IPS-NIHi11 (cell line): ENCODE measurements around the gene SYCP2.
A peak's percentile ranks its signal among the peaks of the same experiment; 100 is the strongest.

Source experiments
- DNase-seq: peaks from one replicate; pipeline ENCODE4 v3.0.0; 2012; ENCODE audit warnings: mixed read lengths, low spot score

SYCP2 gene

GRCh38 chr20:59945175-59945574 is 11.7 kb upstream of the SYCP2 start:
- no peak for DNase-seq

- no peak for DNase-seq
Observed at GRCh38 chr20:59944726-59945125, 11.3 kb upstream of the SYCP2 start.

DNA sequence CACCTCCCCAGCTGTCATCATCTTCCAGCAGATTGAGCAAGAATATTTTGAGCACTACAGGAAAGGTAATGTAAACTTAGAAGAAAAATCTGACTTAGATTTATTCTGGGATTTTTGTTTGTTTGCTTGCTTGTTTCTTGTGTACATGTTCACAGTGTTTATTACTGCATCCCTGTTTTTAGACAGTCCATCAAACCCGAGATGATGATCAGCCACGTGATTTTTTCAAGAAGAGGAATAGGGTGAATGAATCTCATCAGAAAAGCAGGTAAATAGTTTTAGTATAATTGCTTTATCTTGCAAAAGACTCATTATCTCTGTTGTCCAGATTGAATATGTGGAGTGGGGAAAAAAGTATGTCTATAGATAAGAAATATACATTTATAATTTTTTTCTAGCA is 8.8 kb upstream of the SYCP2 start:
- no peak for DNase-seq

- DNase-seq = no peak
Observed at GRCh38 chr20:59940956-59941294, 7.5 kb upstream of the SYCP2 start.

GRCh38 chr20:59940129-59940955 is 6.9 kb upstream of the SYCP2 start, which contains the start of the genes FAM217B and PPP1R3D:
TSS of gene FAM217B (plus strand) at chr20:59940389. CDS start at chr20:59943944, 3,555 bp downstream.
TSS of gene PPP1R3D (minus strand) at chr20:59940305. CDS start at chr20:59939931, 374 bp downstream.
- DNase-seq = peak; percentile 96

DNA sequence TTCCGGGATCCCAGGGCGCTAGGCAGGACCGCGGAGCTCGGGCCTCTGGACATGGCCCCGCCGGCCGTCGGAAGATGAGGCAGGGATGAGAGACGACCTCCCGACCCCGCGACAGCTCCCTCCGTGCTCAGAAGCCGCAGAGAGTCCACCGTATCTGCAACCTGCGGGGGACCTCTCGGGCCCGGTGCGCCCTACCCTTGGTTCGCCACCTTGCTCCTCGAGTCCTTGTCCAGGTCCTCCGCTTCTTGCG is 6.4 kb upstream of the SYCP2 start:
- DNase-seq = no peak

DNA sequence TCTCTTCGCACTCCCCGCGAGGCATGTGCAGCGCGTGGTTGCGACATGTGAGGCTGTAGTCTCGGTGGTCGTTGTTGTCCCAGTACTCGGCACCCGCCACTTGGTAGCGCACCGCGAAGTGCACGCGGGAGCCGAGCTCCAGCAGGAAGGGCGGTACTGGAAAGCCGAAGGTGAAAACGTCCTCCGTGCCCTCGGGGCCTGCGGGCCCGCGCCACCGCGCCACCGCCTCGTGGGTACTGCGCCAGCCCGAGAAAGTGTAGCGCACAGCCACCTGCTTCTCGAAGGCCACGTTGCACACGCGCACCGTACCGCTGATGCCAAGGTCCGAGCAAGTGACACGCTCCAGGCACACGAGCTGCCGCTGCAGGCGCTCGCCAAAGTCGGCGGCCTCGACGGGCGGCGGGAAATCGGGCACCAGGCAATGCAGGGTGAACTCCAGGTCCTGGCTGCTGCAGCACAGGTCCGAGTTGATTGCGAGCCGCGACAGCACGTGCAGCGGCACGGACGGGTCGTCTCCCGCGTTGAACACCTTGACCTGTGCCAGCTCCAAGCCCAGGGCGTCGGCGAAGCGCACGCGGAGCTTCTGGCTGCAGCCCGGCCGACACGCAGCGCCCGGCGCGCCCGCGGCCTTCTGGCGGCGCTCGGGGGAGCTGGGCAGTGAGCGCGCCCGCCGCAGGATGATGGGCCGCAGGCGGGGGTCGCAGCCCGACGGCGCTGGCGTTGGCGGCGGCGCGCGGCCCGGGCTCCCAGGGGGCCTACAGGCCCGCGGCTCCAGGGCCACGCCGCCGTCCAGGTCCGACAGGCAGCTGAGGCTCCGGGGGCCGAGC is 5.8 kb upstream of the SYCP2 start:
- DNase-seq = peak; percentile 40

DNA sequence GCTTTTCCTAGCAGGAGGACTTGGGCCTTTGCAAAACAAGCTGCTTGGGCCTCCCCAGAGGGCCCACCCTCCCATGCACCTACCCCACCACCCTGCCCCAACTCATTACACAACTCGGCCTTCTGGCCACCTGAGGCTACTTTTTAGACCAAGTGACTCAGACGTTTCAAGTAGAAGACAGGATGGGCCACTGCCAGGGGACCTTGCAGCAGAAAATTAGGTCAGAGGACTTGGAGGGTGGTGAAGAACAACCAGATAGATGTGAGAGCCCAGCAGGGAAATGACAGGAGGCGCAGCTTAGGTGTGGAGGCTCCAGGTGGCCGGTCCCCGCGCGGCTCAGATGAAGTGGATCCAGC is 5.2 kb upstream of the SYCP2 start:
- DNase-seq = no peak

GRCh38 chr20:59938221-59938620 is 4.8 kb upstream of the SYCP2 start:
- no peak for DNase-seq

DNA sequence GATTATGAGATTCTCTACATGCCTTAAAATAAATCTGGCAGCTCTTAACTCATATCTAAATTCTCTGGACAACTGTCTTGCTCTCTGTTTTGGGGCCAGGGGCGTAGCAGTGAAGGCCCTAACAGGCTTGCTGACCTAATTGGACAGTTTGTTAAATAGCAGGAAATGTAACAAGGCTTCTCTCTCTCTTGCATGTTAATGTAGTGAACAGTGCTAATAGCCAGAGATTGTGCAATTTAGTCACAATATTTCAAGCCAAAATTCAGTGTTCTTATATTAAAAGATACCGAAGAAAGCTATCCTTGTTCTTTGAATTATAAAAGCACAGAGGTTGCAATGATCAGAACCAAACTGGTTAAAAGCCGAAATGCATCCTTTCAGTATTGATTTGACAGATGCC is 3.7 kb upstream of the SYCP2 start:
- no peak for DNase-seq

DNA sequence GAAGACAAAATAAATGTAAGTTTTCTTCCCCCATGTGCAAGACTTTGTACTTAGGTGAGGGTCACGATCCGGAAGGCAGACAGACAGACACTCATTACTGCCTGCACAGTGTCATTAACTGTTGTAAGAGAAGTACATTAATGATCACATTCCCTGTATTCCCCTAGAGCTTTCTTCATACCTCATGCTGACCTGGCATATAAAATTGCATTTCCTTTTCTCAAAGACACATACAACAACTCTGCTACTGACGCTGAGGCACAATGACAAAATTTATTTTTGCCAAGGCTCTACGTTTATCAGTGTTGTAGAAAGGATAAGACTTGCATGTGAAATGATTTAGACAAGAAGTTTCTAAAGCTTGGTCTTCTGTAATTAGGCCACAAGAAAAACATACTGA is 3.0 kb upstream of the SYCP2 start:
- no peak for DNase-seq

DNA sequence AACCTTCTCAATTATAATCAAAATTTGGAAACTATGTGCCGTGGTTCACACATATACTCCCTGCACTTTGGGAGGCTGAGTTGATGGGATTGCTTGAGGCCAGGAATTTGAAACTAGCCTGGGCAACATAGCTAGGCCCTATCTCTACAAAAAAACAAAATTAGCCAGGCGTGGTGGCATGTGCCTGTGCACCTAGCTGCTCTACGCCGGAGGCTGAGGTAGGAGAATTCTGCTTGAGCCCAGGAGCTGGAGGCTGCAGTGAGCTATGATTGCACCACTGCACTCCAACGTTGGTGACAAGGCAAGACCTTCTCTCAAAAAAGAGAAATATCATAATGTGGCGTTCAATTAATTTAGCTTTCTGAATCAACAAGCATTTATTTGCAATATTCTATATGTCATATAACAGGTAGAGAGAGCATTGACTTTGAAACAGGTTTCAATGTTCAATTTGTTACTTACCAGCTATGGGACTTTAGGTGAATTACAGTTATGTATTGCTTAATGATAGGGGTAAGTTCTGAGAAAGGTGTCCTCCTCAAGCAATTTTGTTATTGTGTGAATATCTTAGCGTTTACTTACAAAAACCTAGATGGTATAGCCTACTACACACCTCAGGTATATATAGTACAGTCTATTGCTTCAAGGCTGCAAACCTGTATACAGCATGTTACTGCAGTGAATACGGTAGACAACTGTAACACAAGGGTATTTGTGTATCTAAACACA is 2.2 kb upstream of the SYCP2 start:
- no peak for DNase-seq

DNA sequence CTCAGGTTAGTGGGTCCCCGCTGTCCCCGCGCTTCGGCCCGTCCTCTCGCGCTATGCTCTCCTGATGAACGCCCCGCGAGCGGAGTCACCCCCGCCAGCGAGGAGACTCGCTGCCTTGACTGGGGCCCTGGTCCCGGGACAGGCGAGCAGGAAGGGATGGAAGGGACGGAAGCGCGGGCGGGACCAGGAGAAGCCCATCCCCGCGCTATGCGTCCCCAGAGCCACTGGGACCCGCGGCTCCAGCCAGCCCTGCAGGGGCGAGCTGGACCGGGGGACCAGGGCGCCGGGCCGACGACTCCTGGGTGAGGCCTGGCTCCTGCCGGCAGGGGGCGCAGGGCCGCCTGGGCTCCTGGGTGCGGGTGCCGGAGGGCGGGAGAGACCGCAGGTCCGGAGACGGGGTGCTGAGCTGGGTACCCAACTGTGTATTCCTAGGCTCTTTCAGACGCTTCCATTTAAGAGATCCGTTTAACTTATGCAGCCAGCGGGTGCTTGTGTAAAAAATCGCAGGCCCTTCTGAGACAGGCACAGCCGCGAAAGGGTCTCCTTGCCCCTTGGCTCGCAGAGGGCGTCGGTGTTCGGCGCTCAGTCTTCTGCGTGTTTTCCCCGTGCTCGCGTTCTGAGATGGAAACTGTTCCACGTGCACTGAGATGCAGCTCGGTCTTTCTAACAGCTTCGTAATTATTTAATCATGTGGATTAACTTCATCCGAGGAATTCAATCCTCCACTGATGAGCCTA is 580 bp upstream of the SYCP2 start:
- peak; percentile 87 for DNase-seq

DNA sequence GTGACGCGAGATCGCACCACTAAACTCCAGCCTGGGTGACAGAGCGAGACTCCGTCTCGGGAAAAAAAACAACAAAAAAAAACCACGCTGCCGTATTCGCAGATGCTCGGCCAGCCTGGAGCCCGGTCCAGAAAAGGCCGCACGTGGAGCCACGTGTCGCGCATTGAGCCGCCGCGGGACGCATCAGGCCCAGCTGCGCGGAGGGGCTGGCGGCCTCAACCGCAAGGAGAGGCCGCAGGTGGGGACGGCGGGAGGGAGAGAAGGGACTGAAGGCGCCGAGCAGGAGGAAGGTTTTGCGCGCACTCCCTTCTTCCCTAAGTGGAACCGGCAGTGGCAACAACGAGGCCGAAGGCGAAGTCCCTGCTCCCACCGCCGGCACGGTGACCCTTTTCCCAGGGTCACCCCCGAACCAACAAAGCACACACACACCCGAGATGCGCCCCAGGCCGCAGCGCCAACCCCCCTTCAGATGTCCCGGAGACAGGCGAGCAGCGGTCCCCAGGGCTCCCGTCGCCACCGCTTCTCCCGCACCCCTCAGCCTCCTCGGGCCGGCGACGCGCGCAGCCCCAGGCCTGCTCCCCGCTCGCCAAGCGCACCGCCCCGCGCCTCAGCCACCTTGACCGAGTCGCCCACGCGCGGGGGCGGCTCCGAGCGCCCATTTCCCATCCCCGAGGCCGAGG is 681 bp downstream of the SYCP2 start:
- no peak for DNase-seq

DNA sequence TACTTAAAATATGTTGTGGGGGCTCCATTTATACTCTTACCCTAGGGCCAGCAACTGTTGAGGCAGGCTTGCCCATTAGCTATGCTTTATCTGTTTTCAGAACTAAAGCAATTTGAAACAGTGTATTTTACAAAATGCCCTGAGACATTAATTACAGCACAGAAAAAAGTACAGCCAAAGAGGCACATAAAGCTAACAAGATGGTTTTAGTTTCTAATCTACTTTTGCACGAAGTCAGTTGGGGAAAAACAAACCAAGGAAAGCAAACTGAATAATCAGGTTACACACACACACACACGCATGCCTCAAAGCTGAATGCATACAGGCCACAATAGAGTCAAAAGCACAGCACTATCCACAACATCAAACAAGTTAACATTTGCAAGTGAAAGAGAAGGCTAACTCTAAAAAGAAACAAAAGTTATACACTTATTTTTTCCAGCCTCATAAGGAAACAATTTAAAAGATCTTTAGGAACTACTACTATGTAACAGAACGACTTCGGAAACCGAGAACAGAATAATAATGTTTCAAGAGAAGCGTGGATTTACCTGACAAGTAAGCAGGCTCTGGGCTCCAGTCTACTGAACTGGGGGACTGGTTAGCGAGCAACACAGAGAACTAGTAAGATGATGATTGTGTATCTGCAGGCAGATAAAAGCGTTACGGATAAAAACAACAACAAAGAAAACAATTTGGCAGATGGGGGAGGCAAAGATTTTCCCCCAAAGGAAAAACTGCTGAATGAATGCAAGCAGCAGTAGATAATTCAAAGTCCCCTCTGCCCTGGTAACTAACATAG is 1.7 kb downstream of the SYCP2 start:
- DNase-seq = no peak

GRCh38 chr20:59925899-59926298 is 7.5 kb downstream of the SYCP2 start:
- DNase-seq = no peak

DNA sequence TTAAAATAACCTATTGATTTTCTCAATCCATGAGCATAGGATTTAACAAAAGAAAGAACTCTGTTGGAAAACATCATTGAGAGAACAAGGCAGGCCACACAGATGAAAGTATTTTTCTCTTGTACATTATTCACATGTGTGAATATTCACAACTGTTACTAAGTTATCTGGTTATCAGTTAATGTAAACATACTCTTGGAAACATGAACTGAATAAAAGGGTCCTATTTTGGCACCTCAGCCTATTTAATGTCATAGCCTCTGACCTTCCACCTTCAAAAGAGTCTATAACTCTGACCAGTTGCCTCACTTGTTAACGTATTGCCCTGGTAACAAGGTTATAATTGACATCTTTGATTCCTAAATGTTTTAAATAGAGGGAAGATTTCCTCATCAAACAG is 8.1 kb downstream of the SYCP2 start:
- no peak for DNase-seq

GRCh38 chr20:59923514-59923913 is 9.9 kb downstream of the SYCP2 start:
- DNase-seq = no peak

DNA sequence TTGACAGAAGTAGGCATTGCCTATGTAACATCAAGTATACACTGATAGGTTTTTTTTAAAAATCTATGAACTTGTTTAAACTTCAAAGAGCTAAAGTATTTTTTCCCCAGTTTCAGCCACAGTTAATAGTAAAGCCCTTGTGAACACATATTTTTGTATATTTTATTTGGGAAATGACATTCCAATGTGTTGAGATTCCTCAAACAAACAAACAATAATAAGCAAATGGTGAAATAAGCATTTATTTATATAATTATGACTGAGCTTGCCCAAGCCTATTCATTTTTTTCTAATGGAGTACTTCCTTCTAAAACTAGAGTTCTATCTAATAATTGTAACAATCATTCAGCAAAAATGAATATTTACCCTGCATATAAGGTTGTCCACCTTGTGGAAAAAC is 12.5 kb downstream of the SYCP2 start:
- no peak for DNase-seq

- DNase-seq = no peak
Observed at GRCh38 chr20:59912609-59913008, 20.8 kb downstream of the SYCP2 start.

- no peak for DNase-seq
Observed at GRCh38 chr20:59911041-59911440, 22.4 kb downstream of the SYCP2 start.
